BE2C (cell line): Measurements from ENCODE around the gene SCAI.
"Not testable (repeated sequence)": the region's sequence is repeated elsewhere in the genome, so short reads cannot be mapped to it uniquely, and the experiment has no call there.

ENCODE experiments used
- DNase-seq: peaks from one replicate; pipeline ENCODE4 v3.0.0-alpha.2; 2020
- H3K27me3 ChIP-seq: fragments of 250-450 bp; sonication (Bioruptor Pico); 2 replicates; pipeline ENCODE4 v1.5.1; 2020; ENCODE audit warnings: mild to moderate bottlenecking
- H3K36me3 ChIP-seq: fragments of 250-450 bp; sonication (Bioruptor Pico); 2 replicates; pipeline ENCODE4 v1.5.1; 2020; ENCODE audit warnings: mild to moderate bottlenecking
- H3K4me1 ChIP-seq: fragments of 250-450 bp; sonication (Bioruptor Pico); 2 replicates; pipeline ENCODE4 v1.5.1; 2020
- H3K4me3 ChIP-seq: 2 replicates; pipeline ENCODE4 v1.5.1; 2011; ENCODE audit warnings: low read depth, low read length
- H3K9me3 ChIP-seq: fragments of 250-450 bp; sonication (Bioruptor Pico); 2 replicates; pipeline ENCODE4 v1.5.1; 2020
- CTCF ChIP-seq: IDR thresholded peaks from 2 replicates; pipeline ENCODE4 v1.5.1; 2012; ENCODE audit warnings: mild to moderate bottlenecking, low read depth, low read length

The SCAI gene

GRCh38 chr9:125169895-125170294, 26.6 kb upstream of the SCAI start:
- TF ChIP-seq CTCF: no peak
- H3K9me3 ChIP-seq: no peaks in the 10 kb centered on the region
- H3K36me3 ChIP-seq: peaks cover 22% of the 10 kb centered on the region
- DNase-seq: no peak
- H3K27me3 ChIP-seq: no peaks in the 10 kb centered on the region
- peaks cover 6% of the 10 kb centered on the region; the same call in 1 of the 2 replicates for H3K4me1 ChIP-seq
- H3K4me3 ChIP-seq: no peak overlapping the region

GRCh38 chr9:125166762-125167161, 23.4 kb upstream of the SCAI start:
- Histone ChIP-seq H3K9me3 (no peaks in the 10 kb centered on the region), H3K4me1 (no peaks in the 10 kb centered on the region), H3K27me3 (no peaks in the 10 kb centered on the region), H3K4me3 (no peak overlapping the region), H3K36me3 (peaks cover 19% of the 10 kb centered on the region)
- no peak for DNase-seq
- TF ChIP-seq CTCF: no peak

- H3K4me3 ChIP-seq, H3K27me3 ChIP-seq, DNase-seq, H3K4me1 ChIP-seq, H3K9me3 ChIP-seq, H3K36me3 ChIP-seq: not testable (repeated sequence)
Measured at GRCh38 chr9:125162891-125163290, 19.6 kb upstream of the SCAI start.

GRCh38 chr9:125161284-125161918, 18.1 kb upstream of the SCAI start:
- no peak overlapping the region for H3K4me3 ChIP-seq
- H3K9me3 ChIP-seq: no peaks in the 10 kb centered on the region
- H3K36me3 ChIP-seq: peaks cover 6% of the 10 kb centered on the region; the same call in 1 of the 2 replicates
- DNase-seq: no peak
- H3K27me3 ChIP-seq: no peaks in the 10 kb centered on the region
- no peaks in the 10 kb centered on the region for H3K4me1 ChIP-seq
- no peak for TF ChIP-seq CTCF

- Histone ChIP-seq H3K9me3 (no peaks in the 10 kb centered on the region), H3K27me3 (no peaks in the 10 kb centered on the region), H3K36me3 (peaks cover 6% of the 10 kb centered on the region; the same call in 1 of the 2 replicates), H3K4me1 (no peaks in the 10 kb centered on the region), H3K4me3 (no peak overlapping the region)
- no peak for TF ChIP-seq CTCF
- DNase-seq: no peak
Measured at GRCh38 chr9:125160750-125161149, 17.4 kb upstream of the SCAI start.

- no peak for DNase-seq
- no peak for TF ChIP-seq CTCF
- Histone ChIP-seq H3K4me3 (no peak overlapping the region), H3K4me1 (no peaks in the 10 kb centered on the region), H3K27me3 (no peaks in the 10 kb centered on the region), H3K9me3 (no peaks in the 10 kb centered on the region), H3K36me3 (peaks cover 22% of the 10 kb centered on the region)
Measured at GRCh38 chr9:125156551-125156950, 13.2 kb upstream of the SCAI start.
